RPMI8226 (cell line): ENCODE results near the gene CEACAM20.
"Not testable (repeated sequence)": the region's sequence is repeated elsewhere in the genome, so short reads cannot be mapped to it uniquely, and the experiment has no call there.

Experiments used
- DNase-seq: peaks from one replicate; pipeline ENCODE4 v3.0.0-alpha.2; 2015

The CEACAM20 gene

GRCh38 chr19:44468730-44469129 lies 60.7 kb downstream of the CEACAM20 start:
- not testable (repeated sequence) for DNase-seq

- DNase-seq, result not testable (repeated sequence)
Measured at GRCh38 chr19:44462600-44463286, 66.7 kb downstream of the CEACAM20 start.
